HT1080 (cell line): ENCODE data around the gene PPP2R2B. TPM values are rescaled to one million over a fixed set of nuclear protein-coding genes. Genes with fewer than 3 reads are reported as not detected.

Experiments
- DNase-seq: peaks from one replicate; pipeline ENCODE4 v3.0.0-alpha.2; 2015; ENCODE audit warnings: low read depth
- polyA plus RNA-seq, 2 experiments: library from polyadenylated mRNA; depleted of rRNA; stranded (reverse); fragments of >200 nt; gene quantifications; 2 replicates each; pipeline ENCODE4 v1.2.3, GENCODE V29; 2015
- total RNA-seq: library from RNA; depleted of rRNA; stranded (reverse); fragments of >200 nt; shearing (Covaris generic); gene quantifications from 2 replicates; pipeline ENCODE4 v1.2.3, GENCODE V29; 2014; rRNA removed

PPP2R2B gene
- 0.33 TPM in 1 of 2 replicates, not detected in the other for total RNA-seq
- polyA plus RNA-seq (2015; cell fraction: cytosol; rRNA removed), result 0.60 and 1.4 TPM in 2 replicates
- 0.36 and 0.81 TPM in 2 replicates for polyA plus RNA-seq (2015; cell fraction: nucleus; rRNA removed)

GRCh38 chr5:146878476-146879172 lies at the start of gene PPP2R2B:
PPP2R2B (minus strand) TSS chr5:146878757.
- DNase-seq, result peak; percentile 21

- DNase-seq, result no peak
Measured at GRCh38 chr5:146924132-146924531, 45.6 kb upstream of the PPP2R2B start.

GRCh38 chr5:146921225-146921624 lies 42.7 kb upstream of the PPP2R2B start:
- no peak for DNase-seq

- no peak for DNase-seq
Measured at GRCh38 chr5:146920351-146920881, 41.9 kb upstream of the PPP2R2B start.

GRCh38 chr5:146919304-146919703 lies 40.7 kb upstream of the PPP2R2B start:
- DNase-seq, result no peak

- no peak for DNase-seq
Measured at GRCh38 chr5:146917931-146918330, 39.4 kb upstream of the PPP2R2B start.

GRCh38 chr5:146912874-146913273 lies 34.3 kb upstream of the PPP2R2B start:
- no peak for DNase-seq

GRCh38 chr5:146910239-146910638 lies 31.7 kb upstream of the PPP2R2B start:
- DNase-seq, result no peak

- no peak for DNase-seq
Measured at GRCh38 chr5:146909255-146910068, 30.9 kb upstream of the PPP2R2B start.

GRCh38 chr5:146906803-146907202 lies 28.2 kb upstream of the PPP2R2B start:
- DNase-seq, result peak; percentile 58

- no peak for DNase-seq
Measured at GRCh38 chr5:146904890-146905289, 26.3 kb upstream of the PPP2R2B start.

- DNase-seq, result no peak
Measured at GRCh38 chr5:146903789-146904188, 25.2 kb upstream of the PPP2R2B start.

GRCh38 chr5:146902471-146902870 lies 23.9 kb upstream of the PPP2R2B start:
- DNase-seq, result no peak

- DNase-seq, result no peak
Measured at GRCh38 chr5:146897061-146897460, 18.5 kb upstream of the PPP2R2B start.

GRCh38 chr5:146894753-146895521 lies 16.4 kb upstream of the PPP2R2B start:
- no peak for DNase-seq

- DNase-seq, result no peak
Measured at GRCh38 chr5:146893991-146894390, 15.4 kb upstream of the PPP2R2B start.

- DNase-seq, result no peak
Measured at GRCh38 chr5:146892231-146892630, 13.7 kb upstream of the PPP2R2B start.

- DNase-seq, result no peak
Measured at GRCh38 chr5:146891511-146891910, 13.0 kb upstream of the PPP2R2B start.

GRCh38 chr5:146890731-146891440 lies 12.3 kb upstream of the PPP2R2B start:
- DNase-seq, result no peak

GRCh38 chr5:146890066-146890465 lies 11.5 kb upstream of the PPP2R2B start:
- DNase-seq, result no peak

GRCh38 chr5:146889169-146889568 lies 10.6 kb upstream of the PPP2R2B start:
- DNase-seq, result no peak
